ENCODE results near the gene TMEM200A. TPM values are rescaled to one million over a fixed set of nuclear protein-coding genes. Genes with fewer than 3 reads are reported as not detected.

TMEM200A gene
- polyA plus RNA-seq, 1 donor: 49.8 TPM

DNA sequence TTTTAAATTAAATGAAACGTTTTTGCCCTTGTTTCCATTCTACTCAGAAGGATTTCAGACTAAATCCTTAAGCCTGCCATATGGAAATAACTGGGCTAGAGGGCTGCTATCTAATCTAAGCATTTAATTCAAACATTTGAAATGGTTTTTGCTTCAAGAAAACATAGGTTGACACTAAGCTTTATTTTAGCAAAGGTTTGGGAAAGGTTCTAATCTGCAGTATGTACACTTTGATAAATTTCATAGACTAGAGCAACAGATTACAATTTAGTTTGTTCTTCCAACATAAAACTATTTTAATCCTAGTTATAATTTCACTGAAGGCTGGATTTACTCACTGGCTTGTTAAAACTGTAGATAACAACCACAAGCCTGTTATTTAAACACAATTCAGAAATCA is 72.1 kb downstream of the TMEM200A start:
- no CpG with 5 or more reads among the region's 1 CpG for WGBS (ENCODE audit: insufficient coverage, low lambda C conversion rate)
- Histone ChIP-seq H3K36me3 (ENCODE audit: control insufficient read depth, insufficient read depth, low read length) (peaks cover 14% of the 10 kb centered on the region), H3K27me3 (ENCODE audit: control insufficient read depth, insufficient read depth, low read length) (no peaks in the 10 kb centered on the region), H3K4me1 (ENCODE audit: control insufficient read depth, insufficient read depth, low read length) (no peaks in the 10 kb centered on the region), H3K9me3 (ENCODE audit: control insufficient read depth, low read depth, low read length) (no peaks in the 10 kb centered on the region), H3K27ac (ENCODE audit: low read length) (no peak overlapping the region), H3K4me3 (ENCODE audit: low read length) (no peak overlapping the region)
- no peak for DNase-seq

DNA sequence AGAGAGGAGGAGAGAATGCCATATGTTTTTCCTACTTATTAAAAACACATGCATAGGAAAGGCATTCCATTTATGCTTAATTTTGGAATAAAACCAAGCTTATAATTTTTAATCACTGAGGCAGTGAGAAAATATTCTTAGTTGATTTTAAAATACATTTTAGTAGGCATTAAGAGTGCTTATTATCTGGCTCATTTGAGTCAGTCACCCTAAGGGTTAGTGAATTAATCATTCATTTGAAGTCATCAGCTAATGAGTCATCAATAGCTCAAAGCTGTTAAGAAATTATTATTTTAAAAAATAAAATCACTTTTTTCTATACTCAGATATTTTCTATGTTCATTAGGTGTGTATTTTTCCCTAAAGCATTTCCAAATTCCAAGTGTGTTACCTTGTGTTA is 81.6 kb downstream of the TMEM200A start:
- no peak for DNase-seq
- no peak overlapping the region for H3K4me3 ChIP-seq (ENCODE audit: low read length)
- no peaks in the 10 kb centered on the region for H3K4me1 ChIP-seq (ENCODE audit: control insufficient read depth, insufficient read depth, low read length)
- H3K27ac ChIP-seq (ENCODE audit: low read length): no peak overlapping the region
- H3K9me3 ChIP-seq (ENCODE audit: control insufficient read depth, low read depth, low read length): no peaks in the 10 kb centered on the region
- H3K27me3 ChIP-seq (ENCODE audit: control insufficient read depth, insufficient read depth, low read length): no peaks in the 10 kb centered on the region
- H3K36me3 ChIP-seq (ENCODE audit: control insufficient read depth, insufficient read depth, low read length): no peaks in the 10 kb centered on the region

DNA sequence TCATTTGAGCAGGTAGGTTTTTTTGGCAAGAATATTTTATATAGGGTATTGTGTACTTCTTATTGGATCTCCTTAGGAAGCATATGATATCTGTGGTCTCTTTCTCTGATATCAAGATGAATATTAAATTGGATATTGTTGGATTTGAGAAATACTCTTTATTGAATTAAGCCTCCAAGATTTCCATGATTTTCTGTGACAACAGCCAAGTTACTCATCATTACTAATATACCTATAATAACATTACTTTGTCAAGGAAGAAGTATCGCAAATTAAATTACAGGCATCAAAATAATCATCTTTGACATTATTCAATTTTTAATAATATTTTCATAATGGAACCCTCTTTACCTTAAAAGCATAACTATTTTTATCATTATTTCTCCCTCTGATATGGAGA is 86.5 kb downstream of the TMEM200A start:
- no peak for DNase-seq
- no peak overlapping the region for H3K4me3 ChIP-seq (ENCODE audit: low read length)
- no peaks in the 10 kb centered on the region for H3K36me3 ChIP-seq (ENCODE audit: control insufficient read depth, insufficient read depth, low read length)
- no peaks in the 10 kb centered on the region for H3K9me3 ChIP-seq (ENCODE audit: control insufficient read depth, low read depth, low read length)
- WGBS (ENCODE audit: insufficient coverage, low lambda C conversion rate): 100% methylated on average over 1 of the region's 1 CpG
- H3K27me3 ChIP-seq (ENCODE audit: control insufficient read depth, insufficient read depth, low read length): no peaks in the 10 kb centered on the region
- no peaks in the 10 kb centered on the region for H3K4me1 ChIP-seq (ENCODE audit: control insufficient read depth, insufficient read depth, low read length)
- no peak overlapping the region for H3K27ac ChIP-seq (ENCODE audit: low read length)

DNA sequence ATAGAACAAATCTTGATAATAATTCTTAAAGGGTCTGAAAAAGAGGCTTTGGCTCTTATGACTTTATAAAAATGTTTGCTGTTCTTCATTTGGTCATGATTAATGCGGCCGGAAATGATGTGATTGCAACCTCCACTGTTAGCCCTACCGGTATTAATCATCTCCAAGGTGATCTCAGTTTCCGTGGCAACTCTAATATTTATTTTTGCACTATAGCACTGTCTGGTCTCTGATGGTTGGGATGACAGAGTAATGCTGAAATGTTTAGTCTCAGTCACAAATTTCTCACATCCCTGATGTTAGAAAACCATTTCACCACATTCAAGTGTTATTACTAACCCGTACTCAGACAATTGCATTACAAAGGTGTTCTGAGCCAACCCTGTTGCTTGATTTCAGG is 87.4 kb downstream of the TMEM200A start:
- 75% methylated on average over 4 of the region's 5 CpGs for WGBS (ENCODE audit: insufficient coverage, low lambda C conversion rate)
- no peak for DNase-seq
- H3K4me1 ChIP-seq (ENCODE audit: control insufficient read depth, insufficient read depth, low read length): no peaks in the 10 kb centered on the region

DNA sequence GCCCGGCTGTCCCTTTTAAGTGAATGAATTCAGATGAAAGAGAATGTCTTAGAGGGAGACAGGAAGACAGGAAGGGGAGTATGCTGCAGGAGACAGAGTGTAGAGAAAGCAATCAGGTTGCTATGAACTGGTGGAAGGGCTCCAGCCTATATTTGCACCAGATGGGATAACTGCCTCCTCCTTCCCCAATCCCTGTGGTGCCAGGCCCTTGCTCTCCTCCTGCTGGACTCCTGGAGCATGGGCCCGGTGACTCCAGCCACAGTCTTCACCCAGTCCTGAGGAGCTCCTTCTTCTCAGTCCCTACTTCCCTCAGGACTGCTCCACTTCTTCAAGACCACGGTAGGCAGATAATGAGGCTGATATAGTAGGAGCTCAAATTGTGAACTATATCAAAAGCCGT is 91.8 kb downstream of the TMEM200A start:
- no CpG with 5 or more reads among the region's 4 CpGs for WGBS (ENCODE audit: insufficient coverage, low lambda C conversion rate)

More for the DNA sequence above, 87.4 kb downstream of the TMEM200A start:
- H3K36me3 ChIP-seq (ENCODE audit: control insufficient read depth, insufficient read depth, low read length): no peaks in the 10 kb centered on the region
- H3K27ac ChIP-seq (ENCODE audit: low read length): no peak overlapping the region
- H3K27me3 ChIP-seq (ENCODE audit: control insufficient read depth, insufficient read depth, low read length): no peaks in the 10 kb centered on the region
- H3K9me3 ChIP-seq (ENCODE audit: control insufficient read depth, low read depth, low read length): no peaks in the 10 kb centered on the region
- no peak overlapping the region for H3K4me3 ChIP-seq (ENCODE audit: low read length)

DNA sequence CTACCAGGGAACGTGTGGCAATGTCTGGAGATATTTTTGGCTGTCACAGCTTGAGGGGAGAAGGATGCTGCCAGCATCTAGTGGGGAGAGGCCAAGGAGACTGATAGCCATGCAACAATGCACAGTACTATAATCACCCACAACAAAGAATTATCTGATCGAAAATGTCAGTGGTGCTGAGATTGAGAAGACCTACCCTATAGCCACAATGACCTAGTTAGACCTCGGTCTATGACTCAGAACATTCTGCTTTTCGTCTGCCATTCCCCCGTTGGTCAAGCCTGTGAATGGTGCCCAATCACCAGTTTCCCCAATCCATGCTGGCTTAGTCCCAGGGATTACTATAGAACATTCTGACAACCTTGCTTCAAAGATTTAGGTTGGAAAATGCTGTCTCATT is 93.5 kb downstream of the TMEM200A start:
- no peak for DNase-seq
- no CpG with 5 or more reads among the region's 5 CpGs for WGBS (ENCODE audit: insufficient coverage, low lambda C conversion rate)

More for the DNA sequence above, 91.8 kb downstream of the TMEM200A start:
- Histone ChIP-seq H3K4me1 (ENCODE audit: control insufficient read depth, insufficient read depth, low read length) (no peaks in the 10 kb centered on the region), H3K36me3 (ENCODE audit: control insufficient read depth, insufficient read depth, low read length) (no peaks in the 10 kb centered on the region), H3K4me3 (ENCODE audit: low read length) (no peak overlapping the region), H3K27me3 (ENCODE audit: control insufficient read depth, insufficient read depth, low read length) (peaks cover 3% of the 10 kb centered on the region), H3K27ac (ENCODE audit: low read length) (no peak overlapping the region), H3K9me3 (ENCODE audit: control insufficient read depth, low read depth, low read length) (no peaks in the 10 kb centered on the region)
- no peak for DNase-seq

DNA sequence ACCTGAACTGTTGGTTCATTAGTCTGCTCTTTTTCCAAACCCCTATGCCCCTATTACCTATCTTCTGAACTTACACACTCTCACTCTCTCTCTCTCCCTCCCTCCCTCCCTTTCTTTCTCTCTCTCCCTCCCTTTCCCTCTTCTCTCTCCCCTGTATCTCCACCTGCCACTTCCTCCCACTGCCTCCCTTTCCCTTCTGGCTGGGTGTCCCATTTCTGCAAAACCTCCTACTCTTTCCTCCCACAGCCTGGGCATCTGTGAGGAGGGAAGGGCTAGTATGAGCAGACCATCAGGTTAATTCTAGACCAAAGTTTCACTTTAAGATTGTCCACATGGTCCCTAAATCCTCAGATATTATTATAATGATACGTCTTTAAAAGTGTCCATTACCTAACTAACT is 95.1 kb downstream of the TMEM200A start:
- Histone ChIP-seq H3K36me3 (ENCODE audit: control insufficient read depth, insufficient read depth, low read length) (no peaks in the 10 kb centered on the region), H3K27ac (ENCODE audit: low read length) (no peak overlapping the region), H3K27me3 (ENCODE audit: control insufficient read depth, insufficient read depth, low read length) (peaks cover 3% of the 10 kb centered on the region), H3K4me3 (ENCODE audit: low read length) (no peak overlapping the region), H3K4me1 (ENCODE audit: control insufficient read depth, insufficient read depth, low read length) (no peaks in the 10 kb centered on the region), H3K9me3 (ENCODE audit: control insufficient read depth, low read depth, low read length) (no peaks in the 10 kb centered on the region)
- DNase-seq: no peak
- WGBS (ENCODE audit: insufficient coverage, low lambda C conversion rate): no CpG with 5 or more reads among the region's 1 CpG

More for the DNA sequence above, 93.5 kb downstream of the TMEM200A start:
- no peak overlapping the region for H3K27ac ChIP-seq (ENCODE audit: low read length)
- no peaks in the 10 kb centered on the region for H3K4me1 ChIP-seq (ENCODE audit: control insufficient read depth, insufficient read depth, low read length)
- H3K27me3 ChIP-seq (ENCODE audit: control insufficient read depth, insufficient read depth, low read length): peaks cover 3% of the 10 kb centered on the region
- H3K9me3 ChIP-seq (ENCODE audit: control insufficient read depth, low read depth, low read length): no peaks in the 10 kb centered on the region
- H3K4me3 ChIP-seq (ENCODE audit: low read length): no peak overlapping the region
- H3K36me3 ChIP-seq (ENCODE audit: control insufficient read depth, insufficient read depth, low read length): no peaks in the 10 kb centered on the region

DNA sequence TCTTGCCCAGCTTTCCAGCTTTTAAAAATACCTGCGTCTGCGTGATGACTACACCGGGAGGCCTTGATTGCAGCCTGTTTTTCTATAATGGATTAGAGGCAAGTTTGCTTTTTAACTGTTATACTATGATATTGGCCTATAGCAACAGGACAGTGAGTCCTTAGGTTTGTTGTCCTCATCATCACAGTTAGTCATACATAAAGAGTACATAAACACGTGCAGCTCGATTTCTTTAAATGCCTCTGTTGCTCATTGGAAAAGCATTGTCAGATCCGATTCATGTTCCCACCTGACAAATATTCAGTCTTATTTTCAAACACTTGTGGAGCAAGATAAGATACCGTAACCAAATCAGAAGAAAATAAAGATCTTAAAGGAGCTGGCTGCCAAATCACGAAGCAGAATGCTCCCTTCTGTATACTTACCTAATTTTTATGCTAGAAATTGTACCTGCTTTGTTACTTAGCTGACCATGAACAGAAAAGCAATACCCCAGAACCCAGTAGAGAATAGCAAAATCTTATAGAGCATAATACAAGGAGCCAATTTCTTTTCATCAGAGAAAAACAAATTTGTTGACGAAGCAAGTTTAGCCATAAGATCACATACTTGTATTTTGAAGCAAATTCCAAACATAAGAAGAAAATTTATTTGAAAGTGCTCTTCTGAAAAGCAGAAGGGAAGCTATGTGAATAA is 100.4 kb downstream of the TMEM200A start:
- Histone ChIP-seq H3K9me3 (ENCODE audit: control insufficient read depth, low read depth, low read length) (no peaks in the 10 kb centered on the region), H3K4me1 (ENCODE audit: control insufficient read depth, insufficient read depth, low read length) (no peaks in the 10 kb centered on the region), H3K36me3 (ENCODE audit: control insufficient read depth, insufficient read depth, low read length) (no peaks in the 10 kb centered on the region), H3K27me3 (ENCODE audit: control insufficient read depth, insufficient read depth, low read length) (peaks cover 3% of the 10 kb centered on the region), H3K27ac (ENCODE audit: low read length) (no peak overlapping the region), H3K4me3 (ENCODE audit: low read length) (no peak overlapping the region)
- 89% methylated on average over 4 of the region's 9 CpGs for WGBS (ENCODE audit: insufficient coverage, low lambda C conversion rate)
- no peak for DNase-seq

DNA sequence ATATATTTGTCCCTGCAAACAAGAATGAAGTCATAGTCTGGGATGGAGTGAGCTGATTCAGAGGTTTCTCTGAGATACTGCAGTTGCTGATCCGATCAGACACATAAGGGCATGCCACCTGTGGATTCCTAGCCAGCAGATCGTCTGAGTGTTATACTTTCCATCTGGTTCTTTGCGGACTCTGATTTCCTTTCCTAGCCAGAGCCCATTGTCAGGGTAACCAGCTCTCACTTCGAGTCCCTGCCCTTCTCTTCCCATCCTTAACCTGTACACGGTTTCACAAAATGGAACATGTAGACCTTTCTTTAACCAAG is 100.9 kb downstream of the TMEM200A start:
- Histone ChIP-seq H3K27me3 (ENCODE audit: control insufficient read depth, insufficient read depth, low read length) (no peaks in the 10 kb centered on the region), H3K4me3 (ENCODE audit: low read length) (no peak overlapping the region), H3K27ac (ENCODE audit: low read length) (no peak overlapping the region), H3K9me3 (ENCODE audit: control insufficient read depth, low read depth, low read length) (no peaks in the 10 kb centered on the region), H3K4me1 (ENCODE audit: control insufficient read depth, insufficient read depth, low read length) (no peaks in the 10 kb centered on the region), H3K36me3 (ENCODE audit: control insufficient read depth, insufficient read depth, low read length) (no peaks in the 10 kb centered on the region)
- DNase-seq: no peak
- 100% methylated on average over 1 of the region's 5 CpGs for WGBS (ENCODE audit: insufficient coverage, low lambda C conversion rate)

DNA sequence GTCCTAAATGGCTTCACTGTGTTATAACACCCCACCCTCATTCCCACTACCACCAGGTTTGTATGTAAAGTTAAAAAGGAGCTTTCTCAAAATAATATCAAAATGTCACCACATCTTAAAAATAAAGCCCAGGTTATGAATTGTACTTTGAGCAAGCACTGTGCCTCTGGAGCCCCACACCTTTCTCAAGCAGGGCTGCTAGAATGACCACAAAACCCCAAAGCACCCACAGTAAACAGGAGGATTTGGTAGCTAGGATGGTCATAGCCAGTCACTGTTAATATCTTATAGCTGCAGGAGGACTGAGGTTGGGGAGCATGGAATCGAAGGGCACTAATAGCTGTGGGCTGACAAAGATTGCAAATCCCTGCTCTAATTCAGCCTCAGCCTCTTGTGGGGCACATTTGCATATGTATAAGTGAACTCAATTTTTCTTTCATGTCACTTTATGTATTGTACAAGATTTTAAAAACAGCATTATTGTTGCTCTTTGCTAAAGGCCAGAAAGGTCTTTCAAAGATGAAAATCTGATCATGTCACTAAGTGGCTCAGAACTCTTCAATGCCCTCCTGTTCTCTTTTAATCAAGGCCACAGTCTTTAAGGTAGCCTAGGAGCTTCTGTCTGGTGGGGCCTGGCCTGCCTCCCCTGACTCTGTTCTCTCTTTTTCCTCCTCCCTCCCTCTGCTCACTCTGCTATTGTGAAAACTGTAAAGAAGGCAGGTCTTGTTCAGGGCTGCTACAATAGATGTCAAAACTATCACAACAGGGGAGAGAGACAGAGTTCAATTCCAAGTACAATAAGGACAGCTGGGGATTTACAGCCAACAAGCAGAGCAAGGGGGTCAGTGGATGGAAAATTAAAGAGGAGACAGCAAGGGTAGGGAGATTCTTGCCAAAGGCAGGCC is 101.6 kb downstream of the TMEM200A start:
- H3K27me3 ChIP-seq (ENCODE audit: control insufficient read depth, insufficient read depth, low read length): no peaks in the 10 kb centered on the region
- H3K4me3 ChIP-seq (ENCODE audit: low read length): no peak overlapping the region
- no peak for DNase-seq
- H3K4me1 ChIP-seq (ENCODE audit: control insufficient read depth, insufficient read depth, low read length): no peaks in the 10 kb centered on the region
- no CpG with 5 or more reads among the region's 1 CpG for WGBS (ENCODE audit: insufficient coverage, low lambda C conversion rate)
- H3K36me3 ChIP-seq (ENCODE audit: control insufficient read depth, insufficient read depth, low read length): no peaks in the 10 kb centered on the region
- H3K9me3 ChIP-seq (ENCODE audit: control insufficient read depth, low read depth, low read length): no peaks in the 10 kb centered on the region
- H3K27ac ChIP-seq (ENCODE audit: low read length): no peak overlapping the region
